Measurements from ENCODE around the gene LHX5.
"Not testable (repeated sequence)": the region's sequence is repeated elsewhere in the genome, so short reads cannot be mapped to it uniquely, and the experiment has no call there.

Gene LHX5

DNA sequence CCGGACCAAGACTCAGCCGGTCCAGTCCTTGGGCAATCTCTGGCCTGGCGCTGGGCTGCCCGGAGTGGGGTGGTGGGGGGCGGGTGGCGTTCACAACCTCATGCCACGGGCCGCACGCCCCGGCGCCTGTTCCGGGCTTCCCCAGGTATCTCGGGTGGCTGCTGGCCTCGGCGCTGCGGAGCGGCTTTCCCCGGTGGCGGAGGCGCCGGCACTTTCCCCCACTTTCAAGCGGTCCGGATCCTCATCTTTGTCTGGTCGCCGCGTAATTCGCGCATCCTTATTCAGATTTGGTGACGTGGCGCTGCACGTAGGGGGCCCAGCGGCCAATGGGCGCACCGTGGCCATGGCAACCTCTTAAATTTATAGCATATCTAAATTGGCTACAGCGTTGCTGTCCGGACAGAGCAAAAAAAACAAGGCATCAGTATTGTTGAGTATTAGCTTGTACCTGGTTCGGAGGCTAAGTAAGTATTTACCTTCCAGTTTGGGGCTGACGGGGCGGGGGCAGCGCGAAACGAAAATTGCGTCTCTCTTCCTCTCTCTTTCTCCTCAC, at the start of gene LHX5:
TSS of gene LHX5 (minus strand) at position 253 of the 553 bp plus-strand sequence. CDS start 373 bp downstream, outside the sequence.
- DNase-seq: no peak

DNA sequence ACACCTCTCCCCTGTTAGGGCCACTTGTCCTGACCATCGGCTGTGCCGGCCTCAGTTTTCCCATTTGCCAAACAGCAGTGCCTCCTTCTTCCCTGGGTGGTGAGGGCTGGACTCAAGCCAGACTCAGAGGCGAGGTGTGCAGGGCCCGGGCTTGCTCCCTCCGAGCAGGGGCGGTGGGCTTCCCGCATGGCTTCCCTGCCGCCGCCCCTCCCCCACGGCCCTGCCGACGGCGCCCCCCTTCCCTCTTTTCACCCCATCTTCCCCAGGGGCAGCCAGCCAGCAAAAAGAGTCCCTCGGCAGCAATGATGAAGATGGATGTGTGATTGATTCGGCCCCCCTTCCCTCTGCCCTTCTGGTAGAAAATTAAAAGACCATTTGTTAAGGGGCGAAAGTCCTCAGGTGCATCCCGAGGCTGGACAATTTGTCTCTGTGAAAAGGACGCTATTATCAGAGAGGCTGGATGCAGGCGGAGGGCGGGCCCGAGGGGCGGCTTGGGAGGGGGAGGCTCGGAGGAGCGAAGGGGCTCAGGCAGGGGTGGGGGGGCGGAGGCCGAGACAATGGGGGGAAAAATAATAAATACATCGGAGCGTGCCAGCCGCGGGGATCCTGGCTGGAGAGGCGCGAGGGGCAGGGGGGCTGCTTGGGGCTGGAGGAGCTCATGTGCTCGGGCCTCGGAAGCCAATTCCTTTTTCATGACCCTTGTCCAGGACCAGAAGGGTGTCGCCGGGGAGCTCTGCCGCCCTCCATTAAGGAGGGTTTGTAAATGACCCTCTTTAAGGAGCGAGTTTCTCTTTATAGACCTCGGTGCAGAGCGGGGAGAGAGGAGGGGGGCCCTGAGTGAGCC, 48.0 kb upstream of the LHX5 start:
- DNase-seq: no peak

DNA sequence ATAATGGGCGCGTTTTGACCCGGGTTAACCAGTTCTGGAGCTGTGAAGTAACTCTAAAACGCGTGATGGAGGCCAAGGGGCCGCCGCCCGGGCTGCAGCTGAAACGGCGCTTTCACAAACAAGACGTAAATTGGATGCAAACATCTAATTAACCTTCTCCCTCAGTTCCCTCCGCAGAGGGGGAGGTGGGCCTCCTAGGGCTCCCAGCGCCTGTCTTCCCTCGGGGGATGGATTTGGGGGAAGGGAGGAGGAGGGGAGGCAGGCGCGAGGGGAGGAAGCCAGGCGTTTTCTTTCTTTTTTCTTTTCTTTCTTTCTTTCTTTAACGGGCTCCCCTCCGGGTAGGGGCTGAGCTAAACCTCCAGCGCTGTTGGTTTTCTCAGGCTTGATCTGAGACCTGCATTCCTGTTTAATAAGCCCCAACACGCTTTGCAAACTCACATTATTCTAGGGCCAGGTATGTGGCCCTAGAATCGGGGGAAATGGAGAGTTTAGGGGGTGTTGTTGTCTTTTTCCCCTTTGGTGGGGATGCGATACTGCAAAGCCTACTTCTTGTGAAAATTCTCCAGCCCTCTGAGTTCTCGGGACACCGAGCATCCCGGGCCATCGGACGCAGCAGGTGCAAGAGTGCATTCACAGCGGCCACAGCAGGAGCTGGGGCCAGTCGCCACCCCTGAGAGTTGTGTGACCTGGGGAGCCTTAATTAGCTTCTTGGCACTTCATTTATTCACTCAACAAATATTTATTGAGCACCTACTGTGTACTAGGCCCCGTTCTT, 43.6 kb upstream of the LHX5 start:
- DNase-seq: no peak

DNA sequence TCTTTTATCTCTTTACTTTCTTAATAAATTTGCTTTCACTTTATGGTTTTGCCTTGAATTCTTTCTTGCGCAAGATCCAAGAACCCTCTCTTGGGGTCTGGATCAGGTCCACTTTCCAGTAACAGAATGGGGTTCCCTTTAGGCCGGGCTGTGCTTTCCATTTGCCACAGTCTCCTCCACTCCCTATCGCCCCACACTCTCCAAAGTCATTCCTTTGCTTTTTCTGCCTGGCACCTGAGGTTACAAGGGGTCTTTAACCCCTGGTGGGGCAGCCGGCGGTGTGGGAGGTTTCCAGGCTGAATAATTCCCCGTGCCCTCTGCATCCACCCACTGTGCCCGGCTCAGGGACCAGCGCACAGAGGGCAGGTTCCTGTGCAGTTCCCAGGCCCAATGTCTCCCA, 42.9 kb upstream of the LHX5 start:
- no peak for DNase-seq

DNA sequence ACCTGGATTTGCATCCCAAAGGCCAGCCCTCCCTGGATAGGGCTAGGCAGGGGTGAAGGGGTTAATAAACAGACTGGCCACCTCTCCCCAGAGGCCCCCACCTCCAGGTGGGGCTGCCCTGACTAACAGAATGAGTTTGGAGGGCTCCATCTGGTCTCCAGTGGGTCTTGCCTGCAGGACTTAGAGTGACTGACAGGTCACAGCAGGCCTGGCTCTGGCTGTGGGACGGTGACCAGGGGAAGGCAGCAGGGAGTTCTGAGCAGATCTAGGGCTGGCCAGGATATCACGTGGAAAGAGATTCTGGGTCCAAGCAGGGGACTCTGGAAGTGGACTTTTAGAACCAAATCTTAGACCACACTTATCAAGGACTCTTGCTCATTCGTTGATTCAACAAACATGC, 40.9 kb upstream of the LHX5 start:
- no peak for DNase-seq

DNA sequence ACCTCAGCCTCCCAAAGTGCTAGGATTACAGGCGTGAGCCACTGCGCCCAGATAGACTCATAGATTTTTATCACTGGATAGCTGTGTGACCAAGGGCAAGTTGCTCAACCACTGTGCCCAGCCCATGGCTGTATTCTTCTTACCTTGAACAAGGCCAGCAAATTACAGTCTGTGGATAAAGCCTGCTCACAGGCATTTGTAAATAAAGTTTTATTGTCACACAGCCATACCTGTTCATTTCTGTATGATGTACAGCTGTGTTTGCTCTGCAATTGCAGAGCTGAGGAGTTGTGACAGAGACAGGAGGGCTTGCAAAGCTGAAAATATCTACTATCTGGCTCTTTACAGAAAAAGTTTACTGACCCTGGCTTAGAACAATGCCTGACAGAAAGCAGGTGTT, 35.2 kb upstream of the LHX5 start:
- no peak for DNase-seq

DNA sequence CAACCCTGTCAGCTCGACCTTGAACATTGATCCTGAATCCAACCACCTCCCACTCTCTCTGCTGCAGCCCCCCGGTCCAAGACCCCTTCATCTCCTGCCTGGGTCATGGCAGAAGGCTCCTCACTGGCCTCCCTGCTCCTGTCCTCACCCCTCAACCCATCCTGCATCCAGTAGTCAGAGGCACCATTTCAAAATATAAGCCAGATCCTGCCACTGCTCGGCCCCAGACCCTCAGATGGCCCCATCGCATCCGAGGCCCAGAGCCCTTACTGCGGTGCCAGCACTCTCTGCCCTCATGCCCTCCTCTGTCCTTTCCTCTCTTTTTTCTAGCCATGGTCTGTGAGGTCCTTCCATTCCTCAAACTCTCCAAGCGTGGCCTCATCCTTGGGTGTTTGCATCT, 34.3 kb upstream of the LHX5 start:
- DNase-seq: no peak

DNA sequence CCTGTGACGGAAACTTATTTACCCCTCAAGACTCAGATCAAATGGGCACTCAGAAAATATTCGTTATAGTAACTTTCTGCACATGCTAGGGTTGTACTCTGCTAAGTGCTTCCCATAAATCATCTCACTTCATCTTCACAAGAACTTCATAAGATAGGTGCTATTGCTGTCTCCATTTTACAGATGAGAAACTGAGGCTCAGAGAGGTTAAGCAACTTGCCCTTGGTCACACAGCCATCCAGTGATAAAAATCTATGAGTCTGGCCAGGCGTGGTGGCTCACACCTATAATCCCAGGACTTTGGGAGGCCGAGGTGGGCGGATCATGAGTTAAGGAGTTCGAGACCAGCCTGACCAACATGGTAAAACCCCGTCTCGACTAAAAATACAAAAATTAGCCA, 33.2 kb upstream of the LHX5 start:
- DNase-seq: no peak

DNA sequence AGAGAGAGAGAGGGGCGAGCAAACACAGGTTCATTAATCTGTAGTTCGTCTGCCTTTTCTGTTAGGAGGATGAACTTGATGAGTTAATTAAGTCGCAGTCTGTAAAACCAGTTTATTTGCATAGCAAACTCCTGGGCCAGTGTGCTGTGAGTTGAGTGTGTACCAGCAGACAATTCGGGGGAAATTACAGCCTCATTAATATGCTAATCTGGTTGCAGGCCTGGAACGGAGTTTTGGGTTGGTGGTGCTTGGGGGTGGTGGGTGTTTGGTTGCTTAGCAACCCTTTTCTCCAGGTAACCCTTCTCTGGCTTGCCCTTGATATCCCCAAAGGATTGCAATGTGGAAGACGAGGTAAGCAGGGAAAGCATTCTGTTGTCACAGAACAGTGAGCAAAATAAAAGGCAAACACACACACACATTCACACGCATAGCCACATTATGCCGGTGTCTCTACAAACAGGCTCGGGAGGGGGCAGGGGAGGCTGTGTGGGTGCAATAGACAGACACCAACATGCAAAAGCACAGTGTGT, 29.2 kb upstream of the LHX5 start:
- DNase-seq: no peak

DNA sequence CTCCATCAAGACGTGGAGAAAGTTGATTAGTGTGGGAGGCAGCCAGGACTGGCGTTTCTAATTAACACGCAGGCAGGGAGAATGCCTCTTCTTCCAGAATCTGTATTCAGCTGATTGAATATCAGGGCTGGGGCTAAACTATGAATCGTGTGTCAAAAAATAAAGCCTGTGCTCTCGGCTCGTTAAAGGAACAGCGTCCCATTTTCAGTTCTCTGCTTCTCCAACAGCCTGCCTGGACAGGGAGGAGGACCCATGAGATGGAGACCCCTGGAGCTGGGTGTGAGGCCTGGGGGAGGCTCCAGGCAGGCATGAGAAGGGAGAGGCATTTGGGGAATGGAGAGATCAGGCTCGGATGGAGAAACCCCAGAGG, 28.6 kb upstream of the LHX5 start:
- no peak for DNase-seq

DNA sequence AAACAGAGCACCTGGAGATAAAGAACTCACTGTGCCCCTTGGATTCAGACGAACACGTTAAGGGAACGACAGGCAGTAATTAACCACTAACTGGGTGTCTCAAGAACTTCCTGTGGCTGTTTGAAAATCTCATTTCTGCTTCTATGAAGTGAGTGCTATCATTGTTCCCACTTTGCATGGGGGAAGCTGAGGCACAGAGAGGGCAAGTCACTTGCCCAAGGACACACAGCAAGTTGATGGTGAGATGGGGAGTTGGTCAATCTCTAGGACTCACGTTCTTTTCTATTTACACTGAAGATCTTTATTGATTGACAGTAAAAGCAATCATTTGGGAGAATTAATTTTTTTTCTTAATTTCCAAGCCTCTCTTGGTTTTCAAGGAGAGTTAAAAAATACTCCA, 26.8 kb upstream of the LHX5 start:
- DNase-seq: no peak

DNA sequence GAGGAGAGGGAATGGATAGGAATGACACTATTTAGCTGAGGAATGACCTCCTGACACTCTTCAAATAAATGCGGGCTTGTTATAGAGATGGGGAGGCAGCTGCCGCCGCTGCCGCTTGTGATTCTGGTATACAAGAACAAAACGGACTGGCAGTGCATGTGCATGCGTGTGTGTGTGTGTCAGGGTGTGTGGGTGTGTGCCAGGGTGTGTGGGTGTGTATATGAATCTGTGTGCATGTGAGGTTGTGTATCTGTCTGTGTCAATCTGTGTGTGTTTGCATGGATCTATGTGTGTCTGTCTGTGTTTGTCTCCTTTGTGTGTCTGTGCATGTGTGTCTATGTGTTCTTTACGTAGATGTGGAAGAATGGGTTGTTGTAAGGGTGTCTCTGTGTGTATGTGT, 26.0 kb upstream of the LHX5 start:
- DNase-seq: no peak

DNA sequence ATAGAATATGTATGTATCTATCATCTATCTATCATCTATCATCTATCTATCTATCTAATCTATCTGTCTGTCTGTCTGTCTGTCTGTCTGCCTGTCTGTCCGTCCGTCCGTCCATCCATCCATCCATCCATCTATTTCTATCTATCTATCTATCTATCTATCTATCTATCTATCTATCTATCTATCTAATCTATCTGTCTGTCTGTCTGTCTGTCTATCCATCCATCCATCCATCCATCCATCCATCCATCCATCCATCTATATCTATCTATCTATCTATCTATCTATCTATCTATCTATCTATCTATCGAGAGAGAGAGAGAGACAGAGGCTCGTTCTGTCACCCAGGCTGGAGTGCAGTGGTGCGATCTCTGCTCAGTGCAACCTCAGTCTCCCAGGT, 24.3 kb upstream of the LHX5 start:
- not testable (repeated sequence) for DNase-seq

DNA sequence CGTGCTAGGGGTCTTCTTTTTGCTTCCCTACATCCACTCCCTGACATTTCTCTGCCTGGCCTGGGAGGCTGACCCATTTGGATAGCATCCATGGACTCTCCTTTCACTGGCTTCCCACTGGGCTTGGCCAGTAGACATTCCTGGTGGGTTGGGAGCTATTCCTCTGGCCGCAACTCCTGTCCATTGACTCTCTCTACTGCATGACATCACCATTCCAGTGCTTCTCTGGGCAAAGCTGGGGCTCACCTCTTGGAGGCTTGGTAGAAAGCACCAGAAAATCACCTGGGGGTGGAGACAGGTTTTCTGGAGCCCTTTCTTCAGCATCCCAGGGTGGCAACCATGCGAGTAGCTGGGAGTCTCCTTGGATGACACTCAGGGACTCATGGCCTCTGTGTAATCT, 16.7 kb upstream of the LHX5 start:
- no peak for DNase-seq

DNA sequence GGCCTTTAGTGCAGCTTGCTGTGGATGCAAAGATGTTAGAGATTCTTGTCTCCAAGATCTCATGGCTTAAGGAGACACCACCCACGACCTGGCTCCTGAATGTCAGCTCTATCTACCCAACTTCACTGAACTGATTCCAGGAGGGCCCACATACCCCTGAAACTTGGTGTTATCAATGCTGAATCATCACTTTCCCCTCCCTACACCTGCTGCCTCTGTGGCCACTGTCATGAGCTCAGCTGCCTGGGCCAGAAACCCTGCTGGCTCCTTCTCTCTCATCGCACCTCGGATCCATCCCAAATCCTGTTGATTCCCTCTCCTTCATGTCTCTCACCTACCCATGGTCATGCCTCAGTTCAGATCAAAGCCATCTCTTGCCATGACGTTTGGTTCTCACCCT, 15.1 kb upstream of the LHX5 start:
- no peak for DNase-seq

DNA sequence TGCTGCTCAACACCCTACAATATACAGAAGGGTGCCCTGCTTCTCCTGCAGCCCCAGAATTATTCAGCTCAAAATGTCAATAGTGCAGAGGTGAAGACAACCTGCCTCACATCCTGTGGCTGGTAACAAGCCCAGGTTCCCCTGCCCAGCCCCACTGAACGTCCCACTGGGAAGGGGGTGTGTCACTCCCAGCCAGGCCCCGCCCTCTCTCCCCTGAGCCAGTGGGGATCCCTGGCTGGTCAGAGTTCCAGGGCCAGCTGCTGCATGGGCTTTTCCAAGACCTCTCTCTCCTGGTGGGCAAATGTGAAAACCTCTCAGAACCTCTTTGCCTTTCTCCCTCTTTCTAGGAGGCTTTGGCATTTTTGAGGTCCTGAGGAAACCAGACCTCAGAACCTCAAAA, 13.7 kb upstream of the LHX5 start:
- DNase-seq: no peak

DNA sequence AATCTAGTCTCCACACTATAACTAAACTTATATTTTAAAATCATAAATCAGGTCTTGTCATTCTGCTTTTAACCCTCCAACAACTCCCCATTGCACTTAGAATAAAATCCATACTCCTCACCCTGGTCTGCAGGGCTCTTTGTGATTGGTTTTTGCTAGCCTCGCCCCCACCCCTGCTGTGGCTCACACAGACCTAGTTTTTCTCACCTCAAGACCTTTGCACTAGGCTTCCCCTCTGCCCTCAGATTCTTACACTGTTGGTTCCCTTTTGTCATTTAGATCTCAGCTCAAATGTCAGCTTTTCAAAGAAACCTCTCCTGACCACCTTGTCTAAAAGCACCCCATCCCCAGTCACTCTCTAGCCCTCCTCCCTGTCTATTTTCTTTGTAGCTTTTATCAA, 10.7 kb upstream of the LHX5 start:
- DNase-seq: no peak

DNA sequence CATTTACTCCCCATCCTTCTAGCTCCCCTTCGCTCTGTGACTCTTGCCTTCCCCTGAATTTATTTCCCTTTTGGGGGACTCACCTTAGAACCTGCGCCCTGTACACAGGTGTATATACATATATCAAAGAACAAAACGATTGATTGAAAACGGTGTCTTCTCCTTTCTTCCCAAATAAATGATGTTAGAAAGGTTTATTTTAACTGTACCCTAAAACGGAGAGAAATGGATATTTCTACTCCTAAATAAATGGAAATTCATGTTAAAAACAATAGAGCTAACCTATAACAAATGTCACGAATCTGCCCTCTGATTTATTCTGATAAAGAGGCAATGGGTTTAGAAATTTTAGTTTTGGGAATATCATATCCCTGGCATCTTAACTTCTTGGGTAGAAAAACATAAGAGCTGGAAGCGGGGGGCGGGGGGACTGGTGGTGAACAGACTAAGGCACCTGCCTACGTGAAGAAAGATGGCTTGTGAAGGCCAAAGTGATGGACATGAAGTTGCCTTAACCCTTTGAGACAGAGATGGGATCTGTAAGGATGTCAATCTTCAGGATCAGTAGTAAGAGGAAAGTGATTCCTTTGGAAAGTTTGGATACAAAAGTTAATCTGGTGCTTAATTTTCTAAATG, 8.8 kb upstream of the LHX5 start:
- DNase-seq: no peak

DNA sequence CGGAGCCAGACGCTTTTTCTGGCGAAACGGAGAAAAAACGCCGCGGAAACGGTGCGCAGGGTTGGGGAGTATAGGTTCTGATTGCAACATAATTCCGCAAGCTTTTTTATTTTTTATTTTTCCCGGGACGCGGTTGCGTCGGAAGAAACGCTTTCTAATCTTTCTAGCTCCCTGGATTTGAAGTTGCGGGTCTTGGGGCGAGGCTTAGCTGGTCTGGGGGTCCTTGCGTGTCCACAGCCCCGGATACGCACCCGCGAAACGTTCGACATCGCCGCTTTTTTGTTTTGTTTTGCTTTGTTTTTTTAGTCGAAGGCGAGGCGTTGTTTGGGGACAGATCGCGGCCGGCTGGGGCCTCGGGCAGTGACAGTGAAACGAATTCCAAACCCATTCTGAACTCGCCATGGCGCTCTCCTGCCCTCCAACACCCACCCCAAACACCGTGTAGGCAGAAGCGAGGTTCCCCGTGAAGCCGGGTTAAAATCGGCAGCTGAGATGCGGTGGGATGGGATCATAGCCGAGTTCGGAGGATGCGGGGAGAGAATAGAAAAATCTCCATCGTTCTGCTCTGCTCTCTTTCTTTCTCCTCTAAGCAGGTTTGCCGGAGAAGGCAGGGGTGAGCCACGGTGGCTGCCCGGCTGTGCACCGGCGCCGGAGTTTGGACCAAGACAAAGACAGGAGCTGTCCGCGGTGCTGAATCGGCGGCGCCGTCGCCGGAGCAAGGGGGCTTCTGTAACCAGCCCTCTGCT, 8.1 kb upstream of the LHX5 start:
- peak; percentile 8 for DNase-seq

DNA sequence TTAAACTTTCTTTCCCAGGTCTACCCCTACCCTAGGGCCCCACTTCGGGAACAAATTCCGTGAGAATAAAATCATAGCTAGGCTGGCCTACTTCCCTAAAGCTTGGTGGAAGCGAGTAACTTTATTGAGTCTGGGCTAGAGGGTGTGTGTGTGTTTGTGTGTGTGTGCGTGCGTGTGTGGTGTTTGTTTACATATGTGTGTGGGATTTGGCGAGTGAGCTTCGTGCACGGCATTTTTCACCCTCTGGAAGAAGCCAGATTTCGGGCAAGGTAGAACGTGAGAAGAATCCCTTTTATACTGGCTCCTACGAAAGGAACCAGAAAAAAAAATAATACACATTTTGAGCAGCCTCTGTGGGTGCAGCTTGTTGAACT, 7.5 kb upstream of the LHX5 start:
- DNase-seq: no peak

DNA sequence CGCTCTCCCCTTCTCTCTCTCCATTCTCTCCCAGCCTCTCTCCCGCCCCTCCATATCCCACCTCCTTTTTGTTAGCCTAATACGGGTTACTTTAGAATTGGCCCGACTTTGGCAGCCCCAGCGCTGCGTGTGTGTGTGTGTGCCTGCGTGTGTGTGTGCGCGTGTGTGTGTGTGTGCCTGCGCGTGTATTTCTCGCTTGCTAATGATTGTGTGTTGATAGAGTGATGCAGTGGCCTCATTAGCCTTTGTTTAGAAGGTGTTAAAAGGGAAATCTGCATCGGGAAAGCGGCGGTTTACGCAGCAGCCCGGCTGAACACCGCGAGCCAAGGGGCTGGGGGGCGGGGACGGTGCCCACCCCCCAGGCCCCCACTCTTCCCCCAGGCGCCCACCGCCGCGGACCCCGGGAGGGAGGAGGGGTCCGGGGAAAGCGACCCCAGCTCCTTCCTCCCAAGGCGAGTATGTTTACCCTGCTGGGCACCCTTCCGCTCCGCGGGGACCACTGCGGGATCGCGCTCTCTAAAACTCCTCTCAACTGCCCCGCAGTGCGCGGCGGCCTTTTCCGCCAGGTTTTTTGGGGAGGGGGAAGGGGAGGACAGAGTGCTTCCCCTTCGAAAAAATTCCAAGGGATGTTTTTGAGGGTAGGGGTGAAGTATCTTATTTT, 6.8 kb upstream of the LHX5 start:
- DNase-seq: no peak

DNA sequence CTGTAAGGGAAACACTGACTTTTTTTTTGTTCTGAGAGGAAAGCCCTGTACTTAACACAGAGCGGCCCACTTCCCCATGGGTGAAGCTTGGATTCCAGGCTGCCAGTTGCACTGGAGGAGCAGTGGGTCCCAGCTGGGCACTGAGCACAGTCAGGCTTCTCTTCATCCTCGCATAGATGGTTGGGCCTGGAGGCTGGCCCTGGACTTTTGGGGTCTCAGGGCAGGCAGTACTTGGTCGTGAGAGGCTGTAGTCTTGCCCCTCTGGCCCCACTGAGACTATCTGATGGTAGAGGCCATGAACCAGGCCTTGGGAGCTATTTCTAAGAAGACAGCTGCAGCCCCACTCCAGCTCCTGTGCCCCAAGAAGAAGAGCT, 6.2 kb upstream of the LHX5 start:
- no peak for DNase-seq

Data from CD4-positive, alpha-beta T cell treated with Interleukin-10 for 1 hour (primary cell).